Measurements from ENCODE around the gene CDH13.

The CDH13 gene

GRCh38 chr16:83579436-83579835, 952.7 kb downstream of the CDH13 start (continued):
- TF ChIP-seq ZBTB49 (tag by site-specific recombination; IDR thresholded peaks at IDR 0.05; ENCODE audit: low read depth) (no peak), ZNF692 (tag by site-specific recombination; IDR thresholded peaks at IDR 0.05) (no peak), HOXD13 (CRISPR knock-in tag; IDR thresholded peaks at IDR 0.05; ENCODE audit: borderline replicate concordance) (no peak), ZNF324 (tag by site-specific recombination; IDR thresholded peaks at IDR 0.05) (no peak), SCRT2 (tag by site-specific recombination; IDR thresholded peaks at IDR 0.05) (no peak)

GRCh38 chr16:83581082-83581481, 954.3 kb downstream of the CDH13 start:
- POLR2A ChIA-PET, result no interaction called here

GRCh38 chr16:83581994-83582747, 955.4 kb downstream of the CDH13 start:
- Histone ChIP-seq H3K9me3 (ENCODE audit: control insufficient read depth, insufficient read depth, low read depth, low read length) (no peaks in the 10 kb centered on the region), H3K4me3 (ENCODE audit: low read depth, low read length) (no peak overlapping the region), H3K36me3 (ENCODE audit: control insufficient read depth in 2 of 2, insufficient read depth in 1 of 2, low read length in 2 of 2) (no peaks in the 10 kb centered on the region), H3K4me1 (ENCODE audit: control insufficient read depth, insufficient read depth, low read length) (no peaks in the 10 kb centered on the region), H3K27ac (ENCODE audit: extremely low read depth, low read depth, low read length) (no peak overlapping the region)
- TF ChIP-seq ZNF416 (tag by site-specific recombination; IDR thresholded peaks at IDR 0.05) (no peak), ZSCAN16 (tag by site-specific recombination; IDR thresholded peaks at IDR 0.05) (no peak), MYNN (tag by site-specific recombination; IDR thresholded peaks at IDR 0.05; ENCODE audit: borderline replicate concordance) (no peak), OSR2 (tag by site-specific recombination; IDR thresholded peaks at IDR 0.05) (no peak), ZNF26 (tag by site-specific recombination; IDR thresholded peaks at IDR 0.05) (no peak), ELK4 (IDR thresholded peaks at IDR 0.05; ENCODE audit: borderline replicate concordance, low read depth, low read length) (no peak), ZNF585B (tag by site-specific recombination; IDR thresholded peaks at IDR 0.05) (no peak), ZNF792 (tag by site-specific recombination; IDR thresholded peaks at IDR 0.05) (no peak), ZNF473 (tag by site-specific recombination; IDR thresholded peaks at IDR 0.05) (no peak), SETDB1 (IDR thresholded peaks at IDR 0.05; ENCODE audit: insufficient read length, low read length) (no peak), ZNF398 (tag by site-specific recombination; IDR thresholded peaks at IDR 0.05) (no peak), ZNF174 (tag by site-specific recombination; IDR thresholded peaks at IDR 0.05) (no peak), HOXA7 (CRISPR knock-in tag; IDR thresholded peaks at IDR 0.05; ENCODE audit: borderline replicate concordance) (no peak), ZNF423 (tag by site-specific recombination; IDR thresholded peaks at IDR 0.05) (no peak), ZFHX2 (tag by site-specific recombination; conservative IDR thresholded peaks at IDR 0.05) (no peak), GLIS1 (tag by site-specific recombination; IDR thresholded peaks at IDR 0.05) (no peak)
- ChIA-PET POLR2A (no interaction called here), CTCF (no interaction called here)

More at GRCh38 chr16:83581082-83581481, 954.3 kb downstream of the CDH13 start:
- H3K9me3 ChIP-seq (ENCODE audit: control insufficient read depth, insufficient read depth, low read depth, low read length), result no peaks in the 10 kb centered on the region
- no peaks in the 10 kb centered on the region for H3K36me3 ChIP-seq (ENCODE audit: control insufficient read depth in 2 of 2, insufficient read depth in 1 of 2, low read length in 2 of 2)
- no peak overlapping the region for H3K27ac ChIP-seq (ENCODE audit: extremely low read depth, low read depth, low read length)
- TF ChIP-seq ZNF776 (tag by site-specific recombination; IDR thresholded peaks at IDR 0.05; ENCODE audit: borderline replicate concordance) (no peak), ZBTB48 (tag by site-specific recombination; IDR thresholded peaks at IDR 0.05) (no peak), ZNF580 (tag by site-specific recombination; IDR thresholded peaks at IDR 0.05) (no peak), ZBTB8A (tag by site-specific recombination; IDR thresholded peaks at IDR 0.05) (no peak), ZNF521 (tag by site-specific recombination; IDR thresholded peaks at IDR 0.05) (no peak)
- no peak overlapping the region for H3K4me3 ChIP-seq (ENCODE audit: low read depth, low read length)
- CTCF ChIA-PET, result interaction anchor here (0.5 kb wide), 1 partner anchor 299 kb away, joined by 3 read pairs; no protein-coding TSS in a partner anchor
- no peaks in the 10 kb centered on the region for H3K4me1 ChIP-seq (ENCODE audit: control insufficient read depth, insufficient read depth, low read length)

Measured in HEK293 (cell line).